Right lobe of liver (tissue), 4 donors: ENCODE measurements around the gene E2F1.

Experiments used
- CTCF ChIP-seq, 4 donors: fragments of 200-600 bp in 3 of 4; fragments of 450-650 bp in 1 of 4; IDR thresholded peaks; one replicate each; pipeline versions ENCODE4 v1.5.1 to v1.8.0; 2016 to 2022; ENCODE audit warnings: antibody characterized with exemption in 4 of 4, mild to moderate bottlenecking in 2 of 4
- POLR2A ChIP-seq: fragments of 450-650 bp; IDR thresholded peaks from one replicate; pipeline ENCODE4 v1.6.1; 2017; ENCODE audit warnings: antibody characterized with exemption, mild to moderate bottlenecking
- donor health status: DM: no; HTN: no; CAD: no.
- donor health status: DM: no; HTN: no; CAD: no.
- donor health status: DM: no; HTN: yes; CAD: no.

DNA sequence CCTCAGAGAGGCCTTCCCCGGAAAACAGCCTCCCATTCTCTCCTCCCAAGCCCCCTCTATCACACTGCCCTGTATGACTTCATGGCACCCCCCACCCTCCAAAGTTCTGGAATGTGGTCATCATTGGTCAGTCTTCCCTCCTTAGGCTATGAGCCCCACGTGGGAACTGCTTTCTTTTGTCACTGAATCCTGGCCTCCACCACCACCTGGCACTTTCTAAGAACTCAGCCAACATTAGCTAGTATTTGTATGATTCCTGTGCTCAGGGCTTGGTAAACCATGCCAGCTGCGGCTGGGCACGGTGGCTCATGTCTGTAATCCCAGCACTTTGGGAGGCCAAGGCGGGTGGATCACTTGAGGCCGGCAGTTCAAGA is 8.4 kb upstream of the E2F1 start:
- TF ChIP-seq CTCF (IDR thresholded peaks at IDR 0.05) (no peak), POLR2A (no peak)
